ENCODE data around the gene METTL6. TPM values are rescaled to one million over a fixed set of nuclear protein-coding genes. Genes with fewer than 3 reads are reported as not detected.
A peak's percentile ranks its signal among the peaks of the same experiment; 100 is the strongest.

METTL6 gene
- total and polyA plus RNA-seq, 2 donors (not counting 1 experiment from before 2014, with no cell fraction given) = 7.6 to 23.9 TPM

GRCh38 chr3:15428539-15428938 is 1.2 kb upstream of the METTL6 start:
- ATAC-seq (ENCODE audit: low read depth) = no peak
- peak overlapping the region; percentile 92 for H3K27ac Mint-ChIP-seq
- no peak overlapping the region for H2AFZ ChIP-seq (ENCODE audit: insufficient read depth, low read depth, low read length, poor library complexity, severe bottlenecking)

More at GRCh38 chr3:15428539-15428938, 1.2 kb upstream of the METTL6 start:
- peak; percentile 12 for DNase-seq
- TF ChIP-seq EZH2 (IDR thresholded peaks at IDR 0.05; ENCODE audit: borderline replicate concordance, insufficient read depth, low read depth, low read length, poor library complexity, severe bottlenecking) (no peak), CTCF (IDR thresholded peaks at IDR 0.05) (no peak)
- H3K9me3 Mint-ChIP-seq (ENCODE audit: insufficient read depth) = no peaks in the 10 kb centered on the region
- Histone ChIP-seq H3K9ac (ENCODE audit: low read length) (peak overlapping the region; percentile 99), H3K27ac (ENCODE audit: low read length in 2 of 2) (peak overlapping the region in 1 of 2 donors; percentile 85), H3K27me3 (replicated peaks in 1 of 4; ENCODE audit: control extremely low read depth in 1 of 4, control insufficient read depth in 3 of 4, insufficient read depth in 4 of 4, low read length in 3 of 4) (no peaks in the 10 kb centered on the region), H4K20me1 (ENCODE audit: control insufficient read depth, insufficient read depth, low read length, poor library complexity, severe bottlenecking) (no peaks in the 10 kb centered on the region), H3K36me3 (replicated peaks in 1 of 2; ENCODE audit: control extremely low read depth in 1 of 2, control insufficient read depth in 1 of 2, extremely low read depth in 1 of 2, insufficient read depth in 2 of 2, low read length in 1 of 2) (peaks cover 6 to 37% of the 10 kb centered on the region in 2 experiments), H3K4me1 (ENCODE audit: control insufficient read depth in 2 of 2, insufficient read depth in 2 of 2, low read length in 2 of 2) (peaks cover 19 to 28% of the 10 kb centered on the region in 2 donors), H3K4me2 (replicated peaks; ENCODE audit: low read depth, low read length, poor library complexity, severe bottlenecking) (peak overlapping the region; percentile 81), H3K4me3 (ENCODE audit: control extremely low read depth in 1 of 5, extremely low read depth in 1 of 5, insufficient read depth in 1 of 5, low read depth in 2 of 5, low read length in 4 of 5) (peak overlapping the region; percentile 16 to 99 (median 94)), H3K79me2 (ENCODE audit: control insufficient read depth, insufficient read depth, low read length) (peaks cover 53% of the 10 kb centered on the region), H3K9me3 (ENCODE audit: control extremely low read depth in 1 of 3, control insufficient read depth in 2 of 3, insufficient read depth in 1 of 3, low read length in 2 of 3) (no peaks in the 10 kb centered on the region)
- H3K4me1 Mint-ChIP-seq = peaks cover 45% of the 10 kb centered on the region
- H3K4me3 Mint-ChIP-seq = peak overlapping the region; percentile 95
- ChIA-PET POLR2A (no interaction called here), CTCF (interaction anchor here (1.4 to 1.6 kb wide), 2 partner anchors 128 to 161 kb away, joined by 3 to 5 read pairs; no protein-coding TSS in a partner anchor)
- H3K27me3 Mint-ChIP-seq = no peaks in the 10 kb centered on the region
- 19% methylated on average over 3 of the region's 9 CpGs for WGBS (ENCODE audit: insufficient coverage)
- intact Hi-C loops (cut with micrococcal nuclease) = loop anchor here (5.0 to 10.0 kb wide), 2 partner anchors 776 to 836 kb away; partner anchors contain the start of genes CCDC174, DPH3 and OXNAD1

Data from B cell (primary cell).